GM12878 (cell line): Measurements from ENCODE around the gene CKB. TPM values are rescaled to one million over a fixed set of nuclear protein-coding genes. Genes with fewer than 3 reads are reported as not detected.

Experiments
- ATAC-seq: fragments of 200-7000 bp; cut with Tn5 transposase; 3 replicates; pipeline ENCODE4 v1.9.1; 2020; ENCODE audit warnings: mild to moderate bottlenecking, moderate library complexity
- BruUV-seq: library from RNA; stranded (reverse); fragments of 400-500 nt; replicated peaks from 2 replicates; lab custom pipeline; 2021; lab: Mats Ljungman, UMichigan
- CTCF ChIA-PET: fragments of 300-600 bp; sonication (Branson Sonifier 250); formaldehyde crosslinking; extraction: SDS; loops from one replicate; lab custom pipeline; 2021; ENCODE audit warnings: inconsistent platforms; lab: Yijun Ruan, JAX
- POLR2A ChIA-PET: fragments of 350-600 bp; formaldehyde crosslinking; extraction: SDS; loops from one replicate; lab custom pipeline; 2021; ENCODE audit warnings: inconsistent platforms; lab: Charles Lee
- RAD21 ChIA-PET: fragments of 300-600 bp; sonication (Branson Sonifier 250); formaldehyde crosslinking; loops from one replicate; lab custom pipeline; 2023; ENCODE audit warnings: antibody characterized with exemption; ENCODE audit not compliant: unreplicated experiment; lab: Charles Lee
- SMC1A ChIA-PET: fragments of 300-600 bp; sonication (Branson Sonifier 250); formaldehyde crosslinking; loops from one replicate; lab custom pipeline; 2023; ENCODE audit not compliant: unreplicated experiment, uncharacterized antibody; lab: Charles Lee
- DNase-seq: peaks from one replicate; pipeline ENCODE4 v3.0.0-alpha.2; 2011; ENCODE audit warnings: low read depth, low spot score
- FAIRE-seq: peaks from 3 replicates; lab custom pipeline; 2011; peaks lifted over from hg19 to GRCh38; lab: Jason Lieb, UNC
- H2AFZ ChIP-seq: 2 replicates; pipeline ENCODE4 v1.6.0; 2011; ENCODE audit warnings: low read depth, low read length, control low read depth; ENCODE audit not compliant: control insufficient read depth
- H3K27ac ChIP-seq: 2 replicates; pipeline ENCODE4 v1.5.1; 2011; ENCODE audit warnings: control low read depth; ENCODE audit not compliant: control insufficient read depth, insufficient read depth
- H3K27me3 ChIP-seq, 2 experiments: replicated peaks in 1 of 2; 2 replicates each; pipeline versions ENCODE4 v1.6.0 to v1.6.1; 2011; ENCODE audit warnings: low read length in 1 of 2; ENCODE audit not compliant: control insufficient read depth in 2 of 2, insufficient read depth in 2 of 2
- H3K36me3 ChIP-seq, 2 experiments: 2 replicates each; pipeline ENCODE4 v1.5.1; 2011; ENCODE audit warnings: low read length in 1 of 2; ENCODE audit not compliant: control insufficient read depth in 2 of 2, insufficient read depth in 2 of 2
- H3K4me1 ChIP-seq: 2 replicates; pipeline ENCODE4 v1.6.1; 2011; ENCODE audit warnings: mild to moderate bottlenecking, low read length, moderate library complexity, mixed read lengths; ENCODE audit not compliant: control insufficient read depth, insufficient read depth
- H3K4me2 ChIP-seq: 2 replicates; pipeline ENCODE4 v1.6.0; 2011; ENCODE audit warnings: control low read depth; ENCODE audit not compliant: control insufficient read depth, insufficient read depth
- H3K4me3 ChIP-seq: fragments of 200-600 bp; sonication (generic); 2 replicates; pipeline ENCODE4 v1.5.1; 2016
- H3K79me2 ChIP-seq: 2 replicates; pipeline ENCODE4 v1.6.0; 2011; ENCODE audit warnings: low read length; ENCODE audit not compliant: control insufficient read depth, insufficient read depth
- H3K9ac ChIP-seq: 2 replicates; pipeline ENCODE4 v1.8.0; 2011; ENCODE audit warnings: low read length, control low read depth, mixed read lengths; ENCODE audit not compliant: control insufficient read depth, insufficient read depth
- H3K9me3 ChIP-seq: replicated peaks from 3 replicates; pipeline ENCODE4 v1.5.1; 2011; ENCODE audit warnings: mild to moderate bottlenecking, low read length; ENCODE audit not compliant: control insufficient read depth, insufficient read depth
- H4K20me1 ChIP-seq: 2 replicates; pipeline ENCODE4 v1.6.0; 2011; ENCODE audit not compliant: control insufficient read depth, insufficient read depth
- FOS ChIP-seq: IDR thresholded peaks from 3 replicates; pipeline ENCODE4 v1.6.1; 2011; ENCODE audit warnings: borderline replicate concordance; ENCODE audit not compliant: insufficient read length; ENCODE audit errors: extremely low read depth
- IRF4 ChIP-seq: IDR thresholded peaks from 2 replicates; pipeline ENCODE4 v1.6.1; 2011; ENCODE audit warnings: low read depth, low read length
- WGBS: methylation state at CpG from one replicate; pipeline ENCODE4 v1.1.6; 2016; ENCODE audit warnings: low lambda C conversion rate; ENCODE audit not compliant: insufficient replicate concordance, insufficient coverage; ENCODE audit errors: missing lambda C conversion rate; 5-methylcytosine and 5-hydroxymethylcytosine counted together
- in situ Hi-C: fragments of 300-500 bp; cut with MboI; formaldehyde crosslinking; loops from 9 replicates; pipeline ENCODE4 v1.14.3; 2018; ENCODE audit warnings: mixed read lengths
- intact Hi-C: fragments of 100-400 bp; cut with micrococcal nuclease; formaldehyde crosslinking; loops from one replicate; pipeline ENCODE4 v1.14.2; 2022; ENCODE audit not compliant: unreplicated experiment
- polyA plus RNA-seq, 11 experiments: library from polyadenylated mRNA; depleted of rRNA in 4 of 11; unstranded in 6 of 11; stranded (reverse) in 5 of 11; fragments of >200 nt; fragmentation: Nextera tagmentation in 4 of 11; fragmentation: Illumina TruSeq in 1 of 11; extraction: Ambion mirVana in 4 of 11; extraction: Trizol in 1 of 11; gene quantifications; 1 replicate in 1 of 11; 2 replicates in 10 of 11; pipeline versions ENCODE4 v1.2.1 to v1.2.3, GENCODE V29; 2011 to 2016; ENCODE audit warnings: inconsistent platforms in 2 of 11, missing spikeins in 2 of 11, low read depth in 1 of 11
- total RNA-seq, 4 experiments: library from RNA; depleted of rRNA in 3 of 4; stranded (reverse); fragments of >200 nt in 3 of 4; fragmentation: Illumina TruSeq in 1 of 4; extraction: Trizol in 1 of 4; gene quantifications; 2 replicates each; pipeline versions ENCODE4 v1.2.1 to v1.2.3, GENCODE V29; 2013 to 2021
- TF ChIP-seq, protein P1 (sequence below): fragments of 450-650 bp; IDR thresholded peaks from 2 replicates; pipeline ENCODE4 v1.6.1; 2014; ENCODE audit warnings: mild to moderate bottlenecking
- TF ChIP-seq, protein P2 (sequence below): fragments of 450-650 bp; IDR thresholded peaks from 2 replicates; pipeline ENCODE4 v1.6.1; 2018; ENCODE audit warnings: borderline replicate concordance, mild to moderate bottlenecking; ENCODE audit not compliant: partially characterized antibody
- TF ChIP-seq, protein P3 (sequence below): fragments of 450-650 bp; IDR thresholded peaks from 2 replicates; pipeline ENCODE4 v1.6.1; 2018; ENCODE audit warnings: mild to moderate bottlenecking, low read depth, moderate library complexity; ENCODE audit not compliant: partially characterized antibody
- TF ChIP-seq, protein P4 (sequence below): fragments of 450-650 bp; formaldehyde crosslinking; IDR thresholded peaks from 2 replicates; pipeline ENCODE4 v1.5.0; 2022; ENCODE audit warnings: mild to moderate bottlenecking, missing genetic modification characterization

The CKB gene
- total and polyA plus RNA-seq, 10 of the 15 experiments (the other 5 are each of a cell fraction or from before 2014, with no cell fraction given), result 0.40 to 6.1 (median 2.3) TPM

DNA sequence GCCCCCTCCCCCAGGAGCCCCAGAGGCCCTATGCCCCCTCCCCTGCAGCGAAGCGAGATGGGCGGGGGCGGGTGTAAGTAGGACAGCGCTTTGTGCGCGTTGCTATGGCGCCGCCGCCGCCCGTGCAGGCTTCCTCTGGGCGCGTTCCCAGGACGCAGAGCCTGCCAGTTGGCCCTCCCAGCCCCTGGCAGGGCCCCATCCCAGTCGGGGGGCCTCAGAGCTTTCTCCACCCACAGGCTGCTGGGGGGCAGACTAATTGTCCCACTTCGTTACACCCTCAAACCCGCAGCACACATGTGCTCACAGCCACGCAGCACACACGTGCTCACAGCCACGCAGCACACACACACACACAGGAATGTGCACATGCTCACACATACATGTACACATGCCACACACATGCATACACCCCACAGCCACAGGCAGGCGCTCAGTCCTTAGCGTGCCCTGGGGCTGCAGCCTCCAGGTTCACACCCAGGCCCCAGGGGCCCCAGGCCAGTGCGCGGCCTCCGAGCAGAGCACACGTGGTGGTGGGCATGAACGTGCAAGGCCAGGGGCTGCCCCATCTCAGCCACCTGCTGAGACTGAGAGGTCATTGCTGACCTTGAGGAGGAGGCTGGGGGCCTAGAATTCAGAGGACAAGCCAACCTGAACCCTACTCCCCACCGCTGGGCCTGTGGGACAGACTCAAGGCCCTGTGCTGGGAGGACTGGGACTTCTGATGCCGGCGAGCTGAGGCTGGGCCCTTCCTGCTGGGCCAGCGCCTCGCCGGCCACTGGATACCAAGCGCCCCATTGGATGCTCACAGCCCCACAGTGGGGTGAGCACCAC lies 22.0 kb upstream of the CKB start:
- Histone ChIP-seq H3K4me3 (no peak overlapping the region), H3K79me2 (no peaks in the 10 kb centered on the region), H3K9me3 (no peaks in the 10 kb centered on the region), H3K36me3 (no peaks in the 10 kb centered on the region), H3K4me1 (no peaks in the 10 kb centered on the region), H2AFZ (no peak overlapping the region), H4K20me1 (no peaks in the 10 kb centered on the region), H3K27me3 (no peaks in the 10 kb centered on the region), H3K27ac (no peak overlapping the region), H3K4me2 (no peak overlapping the region), H3K9ac (no peak overlapping the region)
- WGBS, result 59% methylated on average over 16 of the region's 35 CpGs
- ChIA-PET POLR2A (interaction anchor here (1.3 kb wide), 1 partner anchor 24 kb away, joined by 4 read pairs; no protein-coding TSS in a partner anchor), SMC1A (interaction anchor here (1.9 kb wide), 1 partner anchor 24 kb away, joined by 5 read pairs; no protein-coding TSS in a partner anchor), RAD21 (interaction anchor here (1.0 to 1.6 kb wide), 2 partner anchors 26 to 43 kb away, joined by 4 to 10 read pairs; no protein-coding TSS in a partner anchor), CTCF (interaction anchor here (0.5 to 5.7 kb wide), 4 partner anchors 23 to 206 kb away, joined by 3 to 53 read pairs (median 3); no protein-coding TSS in a partner anchor)
- intact Hi-C loops, result no loop called here
- FAIRE-seq (no peak), DNase-seq (no peak), ATAC-seq (no peak)
- no TSS peak for BruUV-seq
- in situ Hi-C loops, result no loop called here
- no peak for TF ChIP-seq FOS
- TF ChIP-seq, protein P1, sequence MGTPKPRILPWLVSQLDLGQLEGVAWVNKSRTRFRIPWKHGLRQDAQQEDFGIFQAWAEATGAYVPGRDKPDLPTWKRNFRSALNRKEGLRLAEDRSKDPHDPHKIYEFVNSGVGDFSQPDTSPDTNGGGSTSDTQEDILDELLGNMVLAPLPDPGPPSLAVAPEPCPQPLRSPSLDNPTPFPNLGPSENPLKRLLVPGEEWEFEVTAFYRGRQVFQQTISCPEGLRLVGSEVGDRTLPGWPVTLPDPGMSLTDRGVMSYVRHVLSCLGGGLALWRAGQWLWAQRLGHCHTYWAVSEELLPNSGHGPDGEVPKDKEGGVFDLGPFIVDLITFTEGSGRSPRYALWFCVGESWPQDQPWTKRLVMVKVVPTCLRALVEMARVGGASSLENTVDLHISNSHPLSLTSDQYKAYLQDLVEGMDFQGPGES, result no peak
- TF ChIP-seq IRF4, result no peak
- TF ChIP-seq, protein P2, sequence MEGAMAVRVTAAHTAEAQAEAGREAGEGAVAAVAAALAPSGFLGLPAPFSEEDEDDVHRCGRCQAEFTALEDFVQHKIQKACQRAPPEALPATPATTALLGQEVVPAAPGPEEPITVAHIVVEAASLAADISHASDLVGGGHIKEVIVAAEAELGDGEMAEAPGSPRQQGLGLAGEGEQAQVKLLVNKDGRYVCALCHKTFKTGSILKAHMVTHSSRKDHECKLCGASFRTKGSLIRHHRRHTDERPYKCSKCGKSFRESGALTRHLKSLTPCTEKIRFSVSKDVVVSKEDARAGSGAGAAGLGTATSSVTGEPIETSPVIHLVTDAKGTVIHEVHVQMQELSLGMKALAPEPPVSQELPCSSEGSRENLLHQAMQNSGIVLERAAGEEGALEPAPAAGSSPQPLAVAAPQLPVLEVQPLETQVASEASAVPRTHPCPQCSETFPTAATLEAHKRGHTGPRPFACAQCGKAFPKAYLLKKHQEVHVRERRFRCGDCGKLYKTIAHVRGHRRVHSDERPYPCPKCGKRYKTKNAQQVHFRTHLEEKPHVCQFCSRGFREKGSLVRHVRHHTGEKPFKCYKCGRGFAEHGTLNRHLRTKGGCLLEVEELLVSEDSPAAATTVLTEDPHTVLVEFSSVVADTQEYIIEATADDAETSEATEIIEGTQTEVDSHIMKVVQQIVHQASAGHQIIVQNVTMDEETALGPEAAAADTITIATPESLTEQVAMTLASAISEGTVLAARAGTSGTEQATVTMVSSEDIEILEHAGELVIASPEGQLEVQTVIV, result no peak
- TF ChIP-seq, protein P3, sequence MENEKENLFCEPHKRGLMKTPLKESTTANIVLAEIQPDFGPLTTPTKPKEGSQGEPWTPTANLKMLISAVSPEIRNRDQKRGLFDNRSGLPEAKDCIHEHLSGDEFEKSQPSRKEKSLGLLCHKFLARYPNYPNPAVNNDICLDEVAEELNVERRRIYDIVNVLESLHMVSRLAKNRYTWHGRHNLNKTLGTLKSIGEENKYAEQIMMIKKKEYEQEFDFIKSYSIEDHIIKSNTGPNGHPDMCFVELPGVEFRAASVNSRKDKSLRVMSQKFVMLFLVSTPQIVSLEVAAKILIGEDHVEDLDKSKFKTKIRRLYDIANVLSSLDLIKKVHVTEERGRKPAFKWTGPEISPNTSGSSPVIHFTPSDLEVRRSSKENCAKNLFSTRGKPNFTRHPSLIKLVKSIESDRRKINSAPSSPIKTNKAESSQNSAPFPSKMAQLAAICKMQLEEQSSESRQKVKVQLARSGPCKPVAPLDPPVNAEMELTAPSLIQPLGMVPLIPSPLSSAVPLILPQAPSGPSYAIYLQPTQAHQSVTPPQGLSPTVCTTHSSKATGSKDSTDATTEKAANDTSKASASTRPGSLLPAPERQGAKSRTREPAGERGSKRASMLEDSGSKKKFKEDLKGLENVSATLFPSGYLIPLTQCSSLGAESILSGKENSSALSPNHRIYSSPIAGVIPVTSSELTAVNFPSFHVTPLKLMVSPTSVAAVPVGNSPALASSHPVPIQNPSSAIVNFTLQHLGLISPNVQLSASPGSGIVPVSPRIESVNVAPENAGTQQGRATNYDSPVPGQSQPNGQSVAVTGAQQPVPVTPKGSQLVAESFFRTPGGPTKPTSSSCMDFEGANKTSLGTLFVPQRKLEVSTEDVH, result no peak
- TF ChIP-seq, protein P4, sequence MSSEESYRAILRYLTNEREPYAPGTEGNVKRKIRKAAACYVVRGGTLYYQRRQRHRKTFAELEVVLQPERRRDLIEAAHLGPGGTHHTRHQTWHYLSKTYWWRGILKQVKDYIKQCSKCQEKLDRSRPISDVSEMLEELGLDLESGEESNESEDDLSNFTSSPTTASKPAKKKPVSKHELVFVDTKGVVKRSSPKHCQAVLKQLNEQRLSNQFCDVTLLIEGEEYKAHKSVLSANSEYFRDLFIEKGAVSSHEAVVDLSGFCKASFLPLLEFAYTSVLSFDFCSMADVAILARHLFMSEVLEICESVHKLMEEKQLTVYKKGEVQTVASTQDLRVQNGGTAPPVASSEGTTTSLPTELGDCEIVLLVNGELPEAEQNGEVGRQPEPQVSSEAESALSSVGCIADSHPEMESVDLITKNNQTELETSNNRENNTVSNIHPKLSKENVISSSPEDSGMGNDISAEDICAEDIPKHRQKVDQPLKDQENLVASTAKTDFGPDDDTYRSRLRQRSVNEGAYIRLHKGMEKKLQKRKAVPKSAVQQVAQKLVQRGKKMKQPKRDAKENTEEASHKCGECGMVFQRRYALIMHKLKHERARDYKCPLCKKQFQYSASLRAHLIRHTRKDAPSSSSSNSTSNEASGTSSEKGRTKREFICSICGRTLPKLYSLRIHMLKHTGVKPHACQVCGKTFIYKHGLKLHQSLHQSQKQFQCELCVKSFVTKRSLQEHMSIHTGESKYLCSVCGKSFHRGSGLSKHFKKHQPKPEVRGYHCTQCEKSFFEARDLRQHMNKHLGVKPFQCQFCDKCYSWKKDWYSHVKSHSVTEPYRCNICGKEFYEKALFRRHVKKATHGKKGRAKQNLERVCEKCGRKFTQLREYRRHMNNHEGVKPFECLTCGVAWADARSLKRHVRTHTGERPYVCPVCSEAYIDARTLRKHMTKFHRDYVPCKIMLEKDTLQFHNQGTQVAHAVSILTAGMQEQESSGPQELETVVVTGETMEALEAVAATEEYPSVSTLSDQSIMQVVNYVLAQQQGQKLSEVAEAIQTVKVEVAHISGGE (CRISPR knock-in tag), result no peak
